Right ventricle myocardium superior (tissue), 1 donor: ENCODE measurements around the gene ZC3H12D. TPM values are rescaled to one million over a fixed set of nuclear protein-coding genes. Genes with fewer than 3 reads are reported as not detected.
"Not testable (repeated sequence)": the region's sequence is repeated elsewhere in the genome, so short reads cannot be mapped to it uniquely, and the experiment has no call there.

Source experiments
- ATAC-seq: fragments of 200-7000 bp; cut with Tn5 transposase; one replicate; pipeline ENCODE4 v1.9.1; 2020; ENCODE audit warnings: mild to moderate bottlenecking; ENCODE audit not compliant: poor library complexity
- DNase-seq: peaks from one replicate; pipeline ENCODE4 v3.0.0-alpha.2; 2020
- intact Hi-C: fragments of 100-400 bp; cut with DNase I; formaldehyde crosslinking; loops from one replicate; pipeline ENCODE4 v1.11.2; 2022
- total RNA-seq: library from RNA; stranded (reverse); fragmentation: NEBNext Ultra II Directional; extraction: Animal tissue kit (Norgen Biotek cat#: 25700); gene quantifications from one replicate; pipeline ENCODE4 v1.2.1, GENCODE V29; 2021
- donor health status: DM: no; HTN: yes; CAD: no; lungs with severe emphysema.

Gene ZC3H12D
- total RNA-seq, 1 donor from 2014 or later = 0.51 TPM

DNA sequence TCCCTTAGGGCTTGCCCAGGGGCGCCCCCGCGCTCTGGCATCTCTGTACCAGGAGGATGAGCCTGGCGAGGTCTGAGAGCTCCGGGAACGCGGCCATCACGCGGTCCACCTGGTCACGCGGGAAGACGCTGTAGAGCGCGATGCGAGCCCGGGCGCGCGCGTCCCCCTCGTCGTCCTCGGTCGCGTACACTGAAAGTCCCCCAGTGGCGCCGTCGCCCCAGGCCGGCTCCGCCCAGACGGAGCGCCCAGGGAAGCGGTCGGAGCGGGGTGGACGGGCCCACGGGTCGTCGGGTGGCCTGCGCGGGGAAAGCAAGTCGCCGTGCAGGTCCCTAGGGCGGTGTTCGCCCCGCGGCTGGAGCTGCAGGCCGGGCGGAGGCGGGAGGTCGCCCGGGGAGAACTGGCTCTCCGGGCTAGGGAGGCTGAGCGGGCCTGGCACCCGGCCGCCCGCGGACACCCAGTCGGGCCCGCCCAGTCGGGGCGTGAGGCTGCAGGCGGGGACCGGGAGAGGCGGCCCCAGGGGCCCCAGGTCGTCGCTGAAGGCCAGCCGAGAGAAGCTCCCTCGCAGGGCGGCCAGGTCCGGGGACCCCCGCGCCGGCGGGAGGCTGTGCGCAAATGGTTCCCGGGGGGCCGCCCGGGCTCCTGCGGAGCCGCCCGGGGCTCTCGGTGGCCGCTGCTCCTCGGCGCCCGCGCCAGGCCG is 34.0 kb downstream of the ZC3H12D start:
- intact Hi-C loops = loop anchor here (10.0 kb wide), 1 partner anchor 64 kb away; no protein-coding TSS in a partner anchor
- DNase-seq = peak; percentile 70
- peak; percentile 20 for ATAC-seq

DNA sequence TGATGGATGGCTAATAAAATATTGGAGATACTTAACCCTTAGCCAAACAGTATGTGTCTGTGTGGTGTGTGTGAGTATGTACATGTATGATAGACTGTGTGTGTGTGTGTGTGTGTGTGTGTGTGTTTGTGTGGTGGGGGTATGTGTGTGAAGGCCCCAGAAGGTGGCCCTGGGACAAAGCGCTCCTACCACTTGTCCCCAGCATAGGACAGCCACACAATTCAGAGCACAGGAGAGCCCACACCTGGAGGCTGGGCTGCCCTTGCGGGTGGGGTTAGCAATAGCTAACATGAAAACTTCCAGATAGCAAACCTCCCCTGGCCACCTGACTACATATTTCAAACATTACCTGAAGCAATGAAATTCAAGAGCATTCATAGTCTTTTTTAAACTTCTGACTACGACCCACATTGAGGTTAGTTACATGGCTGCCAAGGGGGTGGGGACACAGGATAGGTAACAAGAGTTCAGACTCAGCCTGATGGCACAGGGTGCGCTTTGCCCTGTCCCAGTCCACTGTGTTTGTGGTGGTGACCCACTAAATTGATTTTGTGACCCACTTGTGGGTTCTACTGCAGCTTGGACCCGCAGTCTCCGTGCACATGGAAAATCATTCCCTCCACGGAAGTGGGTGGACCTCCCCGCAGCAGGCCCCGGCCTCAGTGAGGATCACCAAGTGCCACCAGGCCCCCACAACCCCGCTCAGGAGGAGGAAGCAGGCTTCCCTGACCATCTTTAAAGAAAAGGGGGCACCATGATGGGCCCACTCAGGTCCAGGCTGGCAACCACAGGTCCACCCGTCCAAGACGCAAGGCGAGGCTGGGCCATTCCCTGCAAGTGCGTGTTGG is 34.8 kb downstream of the ZC3H12D start:
- no peak for DNase-seq
- intact Hi-C loops = loop anchor here (10.0 kb wide), 1 partner anchor 65 kb away; no protein-coding TSS in a partner anchor
- ATAC-seq = no peak

DNA sequence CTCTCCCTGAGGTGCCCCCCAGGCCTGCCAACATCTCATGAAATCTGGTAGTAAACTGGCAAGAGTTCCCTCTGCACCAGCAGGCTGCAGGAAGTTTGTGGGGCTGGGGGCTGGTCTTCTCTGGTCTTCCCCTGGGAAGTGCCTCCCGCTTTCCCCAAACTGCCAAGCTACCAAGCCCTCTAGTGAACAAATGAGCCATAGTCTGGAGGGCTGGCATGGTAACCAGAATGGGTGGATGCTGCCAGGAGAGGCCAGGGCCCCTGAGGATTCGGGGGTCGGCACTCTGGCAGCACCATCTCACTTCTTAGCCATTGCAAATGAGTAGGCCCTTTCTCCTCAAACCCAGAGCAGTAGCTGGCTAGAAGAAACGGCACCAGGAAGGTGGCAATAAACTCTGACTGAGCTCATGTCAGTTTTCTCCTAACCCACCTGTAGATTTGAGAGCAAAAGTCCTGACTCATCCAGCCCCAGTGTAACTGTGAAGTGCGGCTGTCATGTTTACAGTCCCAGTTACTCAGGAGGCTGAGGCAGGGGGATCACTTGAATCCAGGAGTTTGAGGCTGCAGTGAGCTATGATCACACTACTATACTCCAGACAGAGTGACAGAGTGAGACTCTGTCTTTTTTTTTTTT is 35.9 kb downstream of the ZC3H12D start:
- intact Hi-C loops = no loop called here
- no peak for ATAC-seq
- no peak for DNase-seq

DNA sequence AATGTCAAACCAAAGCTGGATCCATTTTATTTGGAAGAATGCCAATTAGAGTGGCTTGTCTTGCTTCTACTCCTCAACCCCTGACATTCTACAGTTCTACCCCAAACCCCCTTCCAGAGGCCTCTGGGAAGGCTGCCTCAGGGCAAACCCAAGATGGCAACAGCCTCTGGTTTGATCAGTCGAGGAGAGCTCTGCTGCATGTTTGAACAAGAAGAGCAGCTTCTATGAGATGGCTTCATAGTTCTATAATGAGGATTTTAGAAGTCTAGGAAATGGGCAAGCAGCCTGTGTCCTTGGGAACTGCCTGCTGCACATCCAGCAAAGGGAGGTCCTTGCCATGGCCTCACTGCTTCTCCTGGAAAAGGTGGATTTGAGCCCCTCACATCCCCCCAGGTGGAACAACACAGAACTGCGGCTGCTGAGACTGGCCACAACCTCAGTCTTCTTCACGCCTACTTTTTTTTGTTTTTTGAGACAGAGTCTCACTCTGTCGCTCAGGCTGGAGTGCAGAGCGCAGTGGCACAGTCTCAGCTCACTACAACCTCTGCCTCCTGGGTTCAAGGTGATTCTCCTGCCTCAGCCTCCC is 37.9 kb downstream of the ZC3H12D start:
- DNase-seq = no peak
- intact Hi-C loops = no loop called here
- no peak for ATAC-seq

DNA sequence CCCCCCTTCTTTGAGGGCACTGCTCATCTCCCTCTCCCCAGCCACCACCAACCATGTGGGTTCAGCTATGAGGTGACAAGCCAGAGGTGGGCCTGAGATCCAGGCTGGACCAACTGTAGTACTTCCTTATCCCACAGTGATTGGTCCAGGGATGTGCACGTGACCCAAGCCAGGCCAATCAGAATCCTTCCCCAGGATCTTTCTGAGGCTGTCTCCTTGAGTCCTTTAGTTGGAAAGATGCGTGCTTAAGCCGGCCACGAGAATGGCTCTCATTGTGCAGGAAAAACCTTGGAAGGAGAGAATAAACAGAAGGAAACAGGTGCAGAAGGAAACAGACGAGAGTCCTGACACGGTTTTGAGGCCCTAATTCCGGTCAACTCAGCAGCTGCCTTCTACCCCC is 39.2 kb downstream of the ZC3H12D start:
- no peak for ATAC-seq
- DNase-seq = no peak
- intact Hi-C loops = no loop called here

DNA sequence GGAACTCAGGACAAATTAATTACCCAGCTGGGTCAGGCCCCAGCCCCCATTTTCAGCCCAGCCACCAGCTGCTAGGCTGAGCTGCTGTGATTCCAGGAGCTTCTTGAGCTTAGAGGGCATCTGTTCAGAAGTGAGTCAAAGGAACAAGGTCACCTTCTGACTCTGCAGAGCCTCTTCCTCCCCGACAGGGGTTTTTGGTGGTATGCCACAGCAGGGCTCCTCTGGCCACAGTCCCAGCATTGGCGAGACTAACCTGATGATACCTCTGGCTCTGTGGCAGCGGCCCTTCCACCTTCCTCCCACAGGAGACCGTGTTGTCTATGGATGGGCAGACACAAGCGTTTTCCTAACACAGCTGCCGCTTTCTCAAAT is 39.7 kb downstream of the ZC3H12D start:
- DNase-seq (no peak), ATAC-seq (peak; percentile 36)
- intact Hi-C loops = no loop called here

DNA sequence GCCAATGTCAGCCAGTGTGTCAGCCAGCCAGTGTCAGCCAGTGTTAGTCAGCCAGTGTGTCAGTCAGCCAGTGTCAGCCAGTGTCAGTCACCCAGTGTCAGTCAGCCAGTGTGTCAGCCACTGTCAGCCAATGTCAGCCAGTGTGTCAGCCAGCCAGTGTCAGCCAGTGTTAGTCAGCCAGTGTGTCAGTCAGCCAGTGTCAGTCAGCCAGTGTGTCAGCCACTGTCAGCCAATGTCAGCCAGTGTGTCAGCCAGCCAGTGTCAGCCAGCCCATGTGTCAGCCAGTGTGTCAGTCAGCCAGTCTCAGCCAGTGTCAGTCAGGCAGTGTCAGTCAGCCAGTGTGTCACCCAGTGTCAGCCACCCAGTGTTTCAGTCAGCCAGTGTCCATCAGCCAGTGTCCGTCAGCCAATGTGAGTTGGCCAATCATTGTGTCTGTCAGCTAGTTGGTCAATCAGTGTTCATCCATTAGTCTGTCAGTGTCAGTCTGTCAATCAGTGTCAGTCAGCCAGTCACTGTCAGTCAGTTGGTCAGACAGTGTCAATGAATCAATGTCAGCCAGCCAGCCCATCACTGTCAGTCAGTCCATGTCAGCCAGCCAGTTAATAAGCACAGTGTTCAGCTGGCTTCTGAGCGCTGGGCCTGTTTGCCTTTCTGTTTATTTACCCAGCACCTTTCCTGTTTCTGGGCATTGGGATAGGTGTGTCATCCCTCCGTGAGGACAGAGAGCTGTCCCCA is 40.3 kb downstream of the ZC3H12D start:
- peak; percentile 11 for ATAC-seq
- intact Hi-C loops, DNase-seq: not testable (repeated sequence)

DNA sequence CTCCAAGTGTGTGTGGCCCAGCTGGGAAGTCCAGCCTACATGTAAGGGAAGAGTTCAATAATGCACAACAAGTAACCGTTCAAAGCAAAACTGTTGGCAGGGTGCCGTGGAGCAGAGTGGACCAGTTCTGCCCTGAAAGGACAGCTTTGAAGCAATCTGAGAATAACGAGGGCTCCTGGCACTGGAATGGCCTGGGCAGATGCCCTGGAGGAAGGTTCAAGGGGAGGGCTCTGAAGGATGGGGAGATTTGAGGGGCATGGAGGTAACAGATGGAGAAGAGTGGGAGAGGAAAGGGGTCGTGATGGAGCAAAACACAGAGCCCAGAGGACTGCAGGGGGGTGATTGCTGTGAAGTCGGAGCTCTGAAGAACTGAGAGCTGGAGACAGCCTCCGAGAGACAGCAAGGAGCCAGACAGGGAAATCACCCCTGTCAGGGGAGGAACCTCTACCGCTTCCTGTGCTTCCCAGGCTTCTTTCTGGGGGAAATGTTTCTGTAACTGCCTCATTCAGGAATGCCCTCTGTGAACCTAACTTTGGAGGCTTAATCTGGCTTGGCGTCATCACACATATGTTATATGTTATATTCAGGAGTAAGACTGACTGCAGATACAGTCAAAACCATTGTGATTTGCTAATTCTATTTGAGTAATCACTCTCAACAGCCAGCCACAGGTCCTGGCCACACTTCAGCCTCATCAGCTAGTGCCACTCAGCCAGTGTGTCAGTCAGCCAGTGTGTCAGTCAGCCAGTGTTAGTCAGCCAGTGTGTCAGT is 41.2 kb downstream of the ZC3H12D start:
- ATAC-seq = no peak
- intact Hi-C loops = no loop called here
- no peak for DNase-seq

DNA sequence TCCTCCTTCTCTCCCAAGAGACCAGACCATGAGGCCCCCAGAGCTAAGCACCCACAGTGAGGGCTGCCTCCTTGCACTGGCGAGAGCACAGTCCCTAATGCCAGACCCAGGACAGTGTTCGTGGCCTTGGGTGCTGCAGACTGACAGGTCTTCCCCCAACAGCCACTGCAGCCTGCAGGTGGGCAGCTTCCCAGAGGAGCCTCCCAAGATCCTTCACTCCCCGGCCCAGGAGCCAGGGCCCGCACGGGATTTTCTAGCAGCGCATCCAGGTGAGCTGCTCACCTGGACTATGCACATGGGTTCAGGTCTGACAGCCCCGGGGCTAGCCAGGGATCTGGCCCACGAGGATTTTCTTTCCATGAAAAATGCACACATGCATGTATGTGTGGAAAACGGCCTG is 43.1 kb downstream of the ZC3H12D start:
- intact Hi-C loops = no loop called here
- no peak for DNase-seq
- no peak for ATAC-seq

DNA sequence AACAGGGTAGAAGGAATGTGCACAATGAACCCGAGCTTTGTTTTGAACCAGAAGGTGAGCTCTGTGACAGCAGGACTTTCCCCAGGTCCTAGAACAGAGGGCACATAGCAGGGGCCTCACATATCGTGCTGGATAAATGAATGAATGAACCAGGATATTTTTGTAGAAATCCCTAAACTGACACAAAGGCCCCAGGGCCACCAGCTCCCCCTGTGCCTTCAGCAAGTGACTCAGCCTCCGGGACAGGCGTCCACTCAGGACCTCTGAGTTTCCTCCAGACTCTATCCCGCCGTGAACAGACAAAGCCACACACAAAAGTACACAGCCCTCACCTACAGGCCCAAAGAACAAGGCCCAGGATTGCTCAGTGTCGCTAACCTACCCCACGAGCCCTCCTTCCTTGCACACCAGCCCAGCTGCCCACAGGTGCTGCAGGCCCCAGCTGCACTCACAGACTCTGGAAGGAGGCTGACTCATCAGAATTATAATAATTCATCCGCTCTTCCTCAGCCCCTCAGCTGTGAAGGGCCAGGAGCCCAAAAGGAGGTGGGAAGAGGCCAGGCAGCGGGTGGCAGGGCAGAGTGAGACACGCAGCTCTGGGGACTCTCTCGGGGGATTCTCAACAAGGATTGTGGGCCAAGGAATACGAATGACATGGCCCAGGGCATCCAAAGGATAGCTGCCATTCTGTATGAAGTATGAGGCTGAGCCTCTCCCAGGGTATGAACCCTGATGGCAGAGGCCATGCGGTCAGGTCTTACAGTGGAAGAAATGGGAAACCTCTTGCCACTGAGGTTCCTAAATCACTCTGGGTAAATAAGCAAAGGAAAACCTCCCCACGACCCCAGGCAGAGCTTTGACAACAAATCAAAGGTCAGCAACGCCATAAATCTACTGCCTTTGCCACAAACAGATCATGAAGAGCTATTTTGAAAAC is 43.8 kb downstream of the ZC3H12D start:
- ATAC-seq = no peak
- intact Hi-C loops = no loop called here
- no peak for DNase-seq

DNA sequence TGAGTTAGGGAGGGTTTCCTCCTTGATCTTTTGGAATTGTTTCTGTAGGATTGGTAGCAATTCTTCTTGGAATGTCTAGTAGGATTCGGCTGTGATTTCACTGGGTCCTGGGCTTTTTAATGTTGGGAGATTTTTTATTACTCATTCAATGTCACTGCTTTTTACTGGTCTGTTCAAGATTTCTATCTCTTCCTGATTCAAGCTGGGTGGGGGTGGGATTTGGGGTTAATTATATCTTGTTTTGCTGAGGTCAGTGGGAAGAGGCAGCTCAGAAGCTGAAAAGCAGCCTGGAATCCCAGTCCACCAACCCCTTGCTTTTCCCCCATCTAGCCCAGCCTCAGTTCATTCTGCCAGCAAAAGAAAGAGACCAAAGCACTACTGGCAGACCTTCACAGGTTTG is 45.2 kb downstream of the ZC3H12D start:
- intact Hi-C loops = no loop called here
- DNase-seq (no peak), ATAC-seq (no peak)

DNA sequence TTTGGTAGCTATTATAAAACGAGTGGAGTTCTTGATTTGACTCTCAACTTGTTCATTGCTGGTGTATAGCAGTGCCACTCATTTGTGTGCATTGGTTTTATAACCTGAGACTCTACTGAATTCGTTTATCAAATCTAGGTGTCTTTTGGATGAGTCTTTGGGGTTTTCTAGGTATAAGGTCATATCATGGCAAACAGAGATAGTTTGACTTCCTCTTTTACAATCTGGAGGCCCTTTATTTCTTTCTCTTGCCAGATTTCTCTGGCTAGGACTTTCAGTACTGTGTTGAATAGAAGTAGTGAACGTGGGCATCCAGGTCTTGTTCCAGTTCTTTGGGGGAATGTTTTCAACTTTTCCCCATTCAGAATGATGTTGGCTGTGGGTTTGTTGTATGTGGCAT is 46.0 kb downstream of the ZC3H12D start:
- intact Hi-C loops = no loop called here
- DNase-seq = no peak
- ATAC-seq = no peak

DNA sequence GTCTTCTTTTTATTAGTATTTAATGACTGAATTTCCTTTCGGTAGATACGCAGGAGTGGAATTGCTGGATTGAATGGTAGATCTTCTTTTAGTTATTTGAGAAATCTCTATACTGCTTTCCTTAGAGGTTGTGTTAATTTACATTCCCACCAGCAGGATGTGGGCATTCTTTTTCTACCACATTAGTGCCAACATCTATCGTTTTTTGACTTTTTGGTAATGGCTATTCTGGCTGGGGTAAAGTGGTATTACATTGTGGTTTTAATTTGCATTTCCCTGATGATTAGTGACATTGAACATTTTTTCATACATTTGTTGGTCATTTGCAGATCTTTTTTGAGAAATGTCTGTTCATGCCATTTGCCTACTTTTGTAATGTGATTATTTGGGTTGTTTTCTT is 47.6 kb downstream of the ZC3H12D start:
- intact Hi-C loops = no loop called here
- ATAC-seq = no peak
- no peak for DNase-seq

DNA sequence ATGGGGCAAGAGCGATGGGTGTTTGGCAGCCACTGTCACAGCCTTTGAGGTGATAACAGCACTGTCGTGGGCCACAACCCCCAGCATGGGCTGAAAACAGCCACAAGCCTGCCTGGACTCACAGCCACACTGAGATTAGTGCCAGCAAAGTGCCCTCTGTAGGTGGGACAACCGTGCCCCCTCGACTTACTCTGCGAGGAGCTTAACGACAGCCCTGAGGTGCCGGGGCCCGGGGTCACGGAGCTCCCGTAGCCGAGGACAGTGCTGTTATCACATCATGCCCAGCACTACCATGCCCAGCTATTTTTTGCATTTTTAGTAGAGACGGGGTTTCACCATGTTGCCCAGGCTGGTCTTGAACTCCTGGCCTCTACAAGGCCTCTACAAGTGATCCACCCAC is 48.2 kb downstream of the ZC3H12D start:
- DNase-seq (no peak), ATAC-seq (no peak)
- intact Hi-C loops = no loop called here

DNA sequence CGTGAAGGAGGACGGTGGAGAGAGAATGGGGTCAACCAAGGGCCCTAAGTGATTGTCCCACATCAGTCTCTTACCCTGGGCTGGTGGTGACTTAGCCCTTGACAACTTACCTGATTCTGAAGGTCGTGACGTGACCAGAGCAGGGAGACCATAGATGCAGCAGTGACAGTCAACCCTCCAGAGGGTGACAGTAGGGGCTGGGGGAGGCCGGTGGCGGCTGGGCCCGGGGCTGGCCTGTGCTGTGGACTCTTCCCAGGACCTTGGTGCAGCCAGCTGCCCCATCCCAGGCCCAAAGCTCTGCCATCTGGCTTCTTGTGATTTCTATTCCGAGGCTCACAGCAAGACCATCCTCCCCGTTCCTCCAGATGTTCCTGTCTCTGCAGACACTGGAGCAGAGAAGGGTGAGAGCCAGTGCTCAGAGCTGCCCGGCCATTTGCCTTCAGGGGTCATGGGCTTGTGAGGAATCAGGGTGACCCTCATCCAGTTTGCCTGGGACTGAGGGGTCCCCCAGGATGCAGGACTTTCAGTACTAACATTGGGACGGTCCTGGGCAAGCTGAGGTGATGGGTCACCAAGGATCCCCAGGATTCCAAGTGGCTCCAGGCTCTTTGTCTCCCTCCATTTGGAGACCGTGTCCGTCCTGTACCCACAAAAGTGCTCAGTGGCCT is 48.8 kb downstream of the ZC3H12D start:
- ATAC-seq (no peak), DNase-seq (no peak)
- intact Hi-C loops = no loop called here

DNA sequence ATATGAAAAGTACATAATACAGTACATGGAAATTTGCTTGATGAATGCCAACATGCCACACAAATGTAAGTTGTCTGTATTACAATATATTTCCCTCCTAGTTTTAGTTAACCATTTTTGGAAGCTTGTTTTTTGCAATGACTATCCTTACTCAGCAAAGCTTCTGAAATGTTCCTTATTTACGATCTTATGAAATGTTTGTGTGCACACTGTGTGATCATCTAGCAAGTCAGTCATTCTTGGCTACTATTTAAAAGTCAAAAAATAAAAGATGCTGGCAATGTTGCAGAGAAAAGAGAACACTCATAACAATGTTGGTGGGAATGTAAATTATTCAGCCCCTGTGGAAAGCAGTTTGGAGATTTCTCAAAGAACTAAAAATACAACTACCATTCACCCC is 50.9 kb downstream of the ZC3H12D start:
- ATAC-seq (no peak), DNase-seq (no peak)
- intact Hi-C loops = loop anchor here (2.0 to 5.0 kb wide), 2 partner anchors 352 to 405 kb away; no protein-coding TSS in a partner anchor
